Aorta (tissue), 5 donors: Measurements from ENCODE around the gene ADAMTS13. TPM values are rescaled to one million over a fixed set of nuclear protein-coding genes. Genes with fewer than 3 reads are reported as not detected.

ENCODE experiments used
- ATAC-seq: fragments of 200-7000 bp; cut with Tn5 transposase; one replicate; pipeline ENCODE4 v1.9.1; 2022; ENCODE audit warnings: moderate library complexity; ENCODE audit not compliant: low FRiP score
- DNase-seq, 2 donors: peaks; one replicate each; pipeline ENCODE4 v3.0.0-alpha.2; 2020
- H3K27ac ChIP-seq, 2 donors: one replicate each; pipeline ENCODE4 v1.5.1; 2013; ENCODE audit warnings: low read length in 2 of 2, mild to moderate bottlenecking in 2 of 2, moderate library complexity in 2 of 2, control low read depth in 1 of 2, inconsistent platforms in 1 of 2, low read depth in 1 of 2
- H3K27me3 ChIP-seq, 2 donors: one replicate each; pipeline ENCODE4 v1.6.1; 2013; ENCODE audit warnings: control low read depth in 1 of 2, low read length in 1 of 2, mild to moderate bottlenecking in 1 of 2, moderate library complexity in 1 of 2; ENCODE audit not compliant: insufficient read depth in 2 of 2, control insufficient read depth in 1 of 2
- H3K36me3 ChIP-seq, 2 donors: one replicate each; pipeline ENCODE4 v1.6.1; 2013; ENCODE audit warnings: control low read depth in 1 of 2, low read length in 1 of 2, mild to moderate bottlenecking in 1 of 2; ENCODE audit not compliant: insufficient read depth in 2 of 2, control insufficient read depth in 1 of 2
- H3K4me1 ChIP-seq, 2 donors: one replicate each; pipeline ENCODE4 v1.6.1; 2013; ENCODE audit warnings: low read length in 2 of 2, control low read depth in 1 of 2, mild to moderate bottlenecking in 1 of 2, moderate library complexity in 1 of 2; ENCODE audit not compliant: insufficient read depth in 2 of 2, control insufficient read depth in 1 of 2
- H3K4me3 ChIP-seq, 2 donors: one replicate each; pipeline ENCODE4 v1.5.1; 2013; ENCODE audit warnings: low read length in 2 of 2, control low read depth in 1 of 2, mild to moderate bottlenecking in 1 of 2
- H3K9me3 ChIP-seq: one replicate; pipeline ENCODE4 v1.6.1; 2013; ENCODE audit warnings: mild to moderate bottlenecking, low read length; ENCODE audit not compliant: control insufficient read depth
- WGBS, 2 donors: extraction: QIAGEN DNeasy Blood & Tissue Kit; methylation state at CpG; one replicate each; pipeline ENCODE4 v1.1.7; 2013; 5-methylcytosine and 5-hydroxymethylcytosine counted together
- intact Hi-C, 2 donors: fragments of 100-400 bp; cut with DNase I; formaldehyde crosslinking; loops; one replicate each; pipeline versions ENCODE4 v1.14.2 to v1.15.0; 2022
- polyA plus RNA-seq, 2 donors: library from polyadenylated mRNA; stranded (reverse); fragments of 200-250 nt; gene quantifications; one replicate each; pipeline ENCODE4 v1.2.3, GENCODE V29; 2013
- total RNA-seq, 2 donors: library from RNA; stranded (reverse); fragmentation: NEBNext Ultra II Directional; extraction: Animal tissue kit (Norgen Biotek cat#: 25700); gene quantifications; one replicate each; pipeline ENCODE4 v1.2.1, GENCODE V29; 2021
- donor health status: healthy with polysubstance abuse.
- donor health status: Bipolar disorder and iron deficiency.
- donor health status: DM: no; HTN: no; CAD: no.
- donor health status: DM: no; HTN: no; CAD: no.
- donor health status: DM: yes; HTN: yes; CAD: no.

The ADAMTS13 gene
- total and polyA plus RNA-seq, 4 donors = 1.3 to 11.9 (median 2.8) TPM

DNA sequence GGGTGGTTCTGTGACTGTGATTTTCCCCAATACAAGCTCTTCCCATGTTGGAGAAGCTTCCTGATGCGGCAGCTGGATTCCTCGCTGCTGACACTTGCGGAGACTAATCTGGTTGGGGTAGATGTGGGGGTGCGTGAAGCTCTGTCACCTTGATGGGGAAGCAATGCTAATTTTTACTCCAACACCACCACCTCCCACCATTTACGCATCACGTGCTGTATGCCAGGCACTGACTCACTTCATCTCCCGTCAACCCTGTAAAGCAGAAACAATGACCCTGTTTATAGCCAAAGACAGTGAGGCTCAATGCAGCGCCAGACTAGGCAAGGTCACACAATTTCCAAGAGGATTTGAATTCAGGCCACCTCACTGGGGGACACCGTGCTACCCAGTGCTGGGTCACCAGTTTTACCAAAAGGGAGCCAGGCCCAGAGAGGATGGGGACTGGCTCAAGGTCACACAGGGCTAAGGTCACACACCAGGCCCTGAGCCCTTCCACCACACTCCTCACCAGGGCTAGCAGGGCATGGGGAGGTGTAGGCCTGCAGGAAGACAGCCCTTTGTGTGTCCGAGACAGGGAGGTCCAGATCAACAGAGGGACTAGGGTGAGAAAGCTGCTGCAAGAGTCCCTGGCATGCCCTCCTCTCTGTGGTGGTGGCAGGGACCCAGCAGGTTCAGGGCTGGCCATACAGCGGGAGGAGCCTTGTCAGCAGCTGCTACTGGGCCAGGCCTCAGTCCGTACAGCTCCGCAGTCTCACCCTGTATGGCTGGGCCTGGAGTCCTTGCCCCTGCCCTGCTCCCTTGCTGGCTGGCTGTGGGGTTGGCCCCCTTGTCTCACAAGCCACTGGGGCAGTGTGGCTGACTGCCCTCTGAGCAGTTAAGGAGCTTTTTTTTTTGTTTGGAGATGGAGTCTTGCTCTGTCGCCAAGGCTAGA lies 42.7 kb upstream of the ADAMTS13 start:
- 90 to 91% methylated on average over 14 of the region's 14 CpGs for WGBS, 2 donors
- no peaks in the 10 kb centered on the region for H3K27me3 ChIP-seq
- no peak overlapping the region for H3K27ac ChIP-seq
- H3K4me3 ChIP-seq = no peak overlapping the region
- ATAC-seq (no peak), DNase-seq (no peak)
- intact Hi-C loops = loop anchor here in 1 of 2 donors (5.0 kb wide), 2 partner anchors 42 to 78 kb away; partner anchors contain the start of genes CACFD1 and SURF6
- H3K9me3 ChIP-seq = no peaks in the 10 kb centered on the region
- no peaks in the 10 kb centered on the region for H3K4me1 ChIP-seq
- H3K36me3 ChIP-seq = no peaks in the 10 kb centered on the region

DNA sequence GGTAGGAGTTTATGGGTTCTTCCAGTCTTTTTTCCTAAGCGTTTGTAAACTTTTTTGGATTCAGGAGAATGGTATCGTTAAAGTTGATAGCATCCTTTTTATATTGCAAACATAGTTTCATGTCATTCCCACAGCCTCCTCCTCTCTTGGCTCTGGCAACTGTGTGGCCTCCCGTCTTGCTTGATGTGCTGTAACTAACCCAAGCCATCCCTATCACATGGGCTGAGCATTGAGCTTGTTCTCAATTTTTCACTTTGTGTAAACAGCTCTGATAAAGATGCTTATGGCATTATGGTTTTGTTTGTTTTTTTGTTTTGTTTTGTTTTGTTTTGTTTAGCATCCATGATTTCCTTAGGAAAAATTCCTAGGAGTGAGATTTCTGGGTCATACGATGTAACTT lies 41.4 kb upstream of the ADAMTS13 start:
- Histone ChIP-seq H3K9me3 (no peaks in the 10 kb centered on the region), H3K4me3 (no peak overlapping the region), H3K27ac (no peak overlapping the region), H3K27me3 (no peaks in the 10 kb centered on the region), H3K36me3 (no peaks in the 10 kb centered on the region), H3K4me1 (no peaks in the 10 kb centered on the region)
- ATAC-seq (no peak), DNase-seq (no peak)
- WGBS, 2 donors = 87 to 90% methylated on average over 4 of the region's 4 CpGs
- intact Hi-C loops = no loop called here

DNA sequence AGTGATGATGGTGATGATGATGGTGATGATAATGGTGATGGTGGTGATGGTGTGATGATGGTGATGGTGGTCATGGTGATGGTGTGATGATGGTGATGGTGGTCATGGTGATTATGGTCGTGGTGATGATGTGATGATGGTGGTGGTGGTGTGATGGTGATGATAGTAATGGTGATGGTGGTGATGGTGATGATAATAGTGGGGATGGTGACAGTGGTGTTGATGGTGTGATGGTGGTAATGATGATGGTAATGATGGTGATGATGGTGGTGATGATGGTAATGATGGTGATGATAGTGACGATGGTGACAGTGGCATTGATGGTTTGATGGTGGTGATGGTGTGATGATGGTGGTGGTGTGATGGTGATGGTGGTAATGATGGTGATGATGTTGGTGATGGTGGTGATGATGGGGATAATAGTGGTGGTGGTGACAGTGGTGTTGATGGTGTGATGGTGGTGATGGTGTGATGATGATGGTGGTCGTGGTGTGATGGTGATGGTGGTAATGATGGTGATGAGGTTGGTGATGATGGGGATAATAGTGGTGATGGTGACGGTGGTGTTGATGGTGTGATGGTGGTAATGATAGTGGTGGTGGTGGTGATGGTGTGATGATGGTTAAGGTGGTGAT lies 39.5 kb upstream of the ADAMTS13 start:
- H3K9me3 ChIP-seq = no peaks in the 10 kb centered on the region
- H3K27me3 ChIP-seq = no peaks in the 10 kb centered on the region
- H3K4me3 ChIP-seq = no peak overlapping the region
- DNase-seq = no peak
- no peak overlapping the region for H3K27ac ChIP-seq
- H3K4me1 ChIP-seq = no peaks in the 10 kb centered on the region
- WGBS, 2 donors = 95% methylated on average over 4 of the region's 4 CpGs
- H3K36me3 ChIP-seq = no peaks in the 10 kb centered on the region
- intact Hi-C loops = no loop called here
- no peak for ATAC-seq

DNA sequence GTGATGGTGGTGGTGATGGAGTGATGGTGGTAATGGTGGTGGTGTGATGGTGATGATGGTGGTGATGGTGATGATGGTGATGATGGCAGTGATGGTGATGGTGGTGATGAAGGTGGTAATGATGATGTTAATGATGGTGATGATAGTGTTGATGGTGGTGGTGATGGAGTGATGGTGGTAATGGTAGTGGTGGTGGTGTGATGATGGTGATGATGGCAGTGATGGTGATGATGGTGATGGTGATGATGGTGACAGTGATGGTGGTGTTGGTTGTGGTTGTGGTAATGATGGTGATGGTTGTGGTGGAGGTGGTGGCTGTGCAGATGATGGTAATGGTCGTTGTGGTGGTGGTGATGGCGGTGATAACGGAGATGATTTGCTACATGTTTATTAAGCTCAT lies 38.7 kb upstream of the ADAMTS13 start:
- Histone ChIP-seq H3K4me1 (no peaks in the 10 kb centered on the region), H3K27me3 (no peaks in the 10 kb centered on the region), H3K4me3 (no peak overlapping the region), H3K9me3 (no peaks in the 10 kb centered on the region), H3K36me3 (no peaks in the 10 kb centered on the region), H3K27ac (no peak overlapping the region)
- DNase-seq (no peak), ATAC-seq (no peak)
- intact Hi-C loops = no loop called here
- 95 to 97% methylated on average over 3 of the region's 3 CpGs for WGBS, 2 donors

DNA sequence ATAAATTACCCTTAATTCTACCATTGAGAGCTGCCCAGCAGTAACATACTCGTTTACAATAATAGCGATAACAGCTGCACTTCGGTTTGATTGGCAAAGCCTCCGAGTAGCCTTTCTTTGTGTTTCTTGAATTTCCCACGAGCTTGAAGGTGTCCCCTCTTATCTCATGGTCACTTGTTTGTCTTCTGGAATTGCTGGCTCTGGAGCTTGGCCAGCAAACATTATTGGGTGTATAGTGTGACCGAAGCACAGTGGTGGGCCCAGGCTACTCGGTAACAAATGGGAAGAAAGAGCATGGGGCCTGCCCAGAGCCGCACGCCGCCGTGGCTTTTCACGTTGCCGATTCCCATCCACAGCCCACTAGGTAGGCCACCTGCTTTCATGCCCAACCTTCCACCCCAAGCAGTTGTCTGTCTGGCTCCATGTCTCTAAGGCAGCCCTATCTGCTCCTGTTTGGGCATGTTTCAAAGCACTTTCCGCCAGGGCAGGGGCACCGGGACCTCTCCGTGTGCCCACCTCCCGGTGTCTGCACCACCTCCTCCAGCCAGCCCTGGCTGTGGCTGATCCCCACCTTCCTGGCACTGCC lies 37.3 kb upstream of the ADAMTS13 start:
- H3K4me3 ChIP-seq = no peak overlapping the region
- ATAC-seq (no peak), DNase-seq (no peak)
- intact Hi-C loops = no loop called here
- 87 to 88% methylated on average over 17 of the region's 17 CpGs for WGBS, 2 donors
- H3K9me3 ChIP-seq = no peaks in the 10 kb centered on the region
- H3K36me3 ChIP-seq = no peaks in the 10 kb centered on the region
- no peak overlapping the region for H3K27ac ChIP-seq
- no peaks in the 10 kb centered on the region for H3K27me3 ChIP-seq
- no peaks in the 10 kb centered on the region for H3K4me1 ChIP-seq

DNA sequence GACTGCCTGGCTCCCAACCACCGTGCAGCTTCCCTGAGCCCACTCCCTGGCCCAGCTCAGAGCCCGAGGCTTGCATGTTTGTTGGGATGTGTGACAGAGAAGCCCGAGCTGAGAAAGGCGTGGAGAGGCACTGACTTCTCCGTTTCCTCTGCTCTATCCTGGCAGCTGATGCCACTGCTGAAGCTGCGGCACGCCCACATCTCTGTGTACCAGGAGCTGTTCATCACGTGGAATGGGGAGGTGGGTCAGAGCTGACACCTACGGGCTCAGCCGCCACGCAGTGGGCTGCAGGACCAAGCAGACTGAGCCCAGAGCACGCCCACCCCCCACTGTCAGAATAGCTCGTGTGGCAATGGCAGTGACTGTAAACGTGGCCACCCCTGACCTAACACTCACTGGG lies 36.7 kb upstream of the ADAMTS13 start:
- no peak overlapping the region for H3K4me3 ChIP-seq
- WGBS, 2 donors = 86 to 89% methylated on average over 14 of the region's 14 CpGs
- no peaks in the 10 kb centered on the region for H3K27me3 ChIP-seq
- no peaks in the 10 kb centered on the region for H3K4me1 ChIP-seq
- no peak for DNase-seq
- intact Hi-C loops = no loop called here
- ATAC-seq = no peak
- no peaks in the 10 kb centered on the region for H3K9me3 ChIP-seq
- H3K27ac ChIP-seq = no peak overlapping the region
- H3K36me3 ChIP-seq = no peaks in the 10 kb centered on the region

DNA sequence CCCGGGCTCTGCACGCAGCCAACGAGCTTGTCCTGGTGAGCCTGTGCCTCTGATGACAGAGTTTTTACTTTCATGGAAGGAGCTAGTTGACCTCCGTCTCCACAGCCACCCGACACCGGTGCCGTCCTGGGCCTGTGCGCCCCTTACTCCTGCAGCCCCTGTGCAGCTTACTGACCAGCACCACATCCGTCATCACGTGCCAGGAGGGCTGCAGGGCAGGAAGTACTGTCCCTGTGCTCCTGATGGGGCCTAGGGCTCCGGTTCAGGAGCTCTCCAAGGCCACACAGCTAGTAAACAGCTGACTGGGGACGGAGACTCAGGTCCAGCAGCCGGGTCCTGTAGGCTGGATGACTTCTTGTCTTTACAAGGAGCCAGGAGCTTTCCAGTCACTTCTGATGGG lies 35.8 kb upstream of the ADAMTS13 start:
- Histone ChIP-seq H3K9me3 (no peaks in the 10 kb centered on the region), H3K27me3 (no peaks in the 10 kb centered on the region), H3K27ac (no peak overlapping the region), H3K36me3 (no peaks in the 10 kb centered on the region), H3K4me1 (no peaks in the 10 kb centered on the region), H3K4me3 (no peak overlapping the region)
- DNase-seq = no peak
- WGBS, 2 donors = 72 to 75% methylated on average over 13 of the region's 13 CpGs
- ATAC-seq = no peak
- intact Hi-C loops = no loop called here

DNA sequence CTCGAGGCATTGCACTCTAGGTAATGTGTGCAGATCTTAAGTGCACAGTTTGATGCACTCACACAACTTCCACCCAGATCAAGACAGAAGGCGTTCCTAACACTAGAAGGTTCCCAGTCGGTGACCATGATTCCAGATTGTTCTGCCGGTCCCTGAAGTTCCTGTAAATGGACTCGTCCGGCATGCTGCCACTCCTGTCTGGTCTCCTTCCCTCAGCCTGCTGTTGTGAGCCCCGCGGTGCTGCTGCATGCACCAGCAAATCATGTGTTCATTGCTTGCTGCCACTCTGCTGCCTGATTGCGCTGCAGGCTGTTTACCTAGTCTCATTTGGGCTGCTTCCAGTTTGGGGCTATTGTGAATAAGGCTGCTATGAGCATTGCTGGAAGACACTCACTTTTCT lies 34.5 kb upstream of the ADAMTS13 start:
- Histone ChIP-seq H3K27ac (no peak overlapping the region), H3K4me3 (no peak overlapping the region), H3K4me1 (no peaks in the 10 kb centered on the region), H3K36me3 (no peaks in the 10 kb centered on the region), H3K27me3 (no peaks in the 10 kb centered on the region), H3K9me3 (no peaks in the 10 kb centered on the region)
- DNase-seq (no peak), ATAC-seq (no peak)
- intact Hi-C loops = no loop called here
- WGBS, 2 donors = 78 to 79% methylated on average over 9 of the region's 9 CpGs
